Common myeloid progenitor, CD34-positive (primary cell): ENCODE data around the gene BYSL.

Experiments used
- CTCF ChIA-PET: fragments of 350-600 bp; sonication (Branson Sonifier 250); formaldehyde crosslinking; loops from one replicate; lab custom pipeline; 2021; ENCODE audit warnings: antibody characterized with exemption; lab: Charles Lee
- POLR2A ChIA-PET: fragments of 350-600 bp; sonication (Branson Sonifier 250); formaldehyde crosslinking; loops from one replicate; lab custom pipeline; 2021; ENCODE audit warnings: antibody characterized with exemption; lab: Charles Lee
- DNase-seq, 3 donors: peaks; one replicate each; pipeline versions ENCODE4 v3.0.0 to v3.0.0-alpha.2; 2013
- H3K27ac ChIP-seq, 2 experiments: 1 replicate in 1 of 2; 2 replicates in 1 of 2; pipeline ENCODE4 v1.7.0; 2013; ENCODE audit warnings: inconsistent platforms in 2 of 2, low read length in 2 of 2, mild to moderate bottlenecking in 2 of 2, low read depth in 1 of 2, moderate library complexity in 1 of 2; ENCODE audit not compliant: severe bottlenecking in 2 of 2, insufficient read depth in 1 of 2, poor library complexity in 1 of 2
- H3K27me3 ChIP-seq, 5 experiments: replicated peaks in 2 of 5; 1 replicate in 3 of 5; 2 replicates in 2 of 5; pipeline versions ENCODE4 v1.6.1 to v1.7.0; 2013; ENCODE audit warnings: low read length in 4 of 5, mild to moderate bottlenecking in 2 of 5, moderate library complexity in 2 of 5, inconsistent platforms in 1 of 5; ENCODE audit not compliant: insufficient read depth in 5 of 5, control insufficient read depth in 4 of 5
- H3K36me3 ChIP-seq, 4 experiments: 1 replicate in 2 of 4; 2 replicates in 2 of 4; pipeline versions ENCODE4 v1.6.1 to v1.7.0; 2013; ENCODE audit warnings: low read length in 3 of 4, control low read depth in 1 of 4, mild to moderate bottlenecking in 1 of 4; ENCODE audit not compliant: control insufficient read depth in 4 of 4, insufficient read depth in 4 of 4
- H3K4me1 ChIP-seq, 4 experiments: 1 replicate in 3 of 4; 2 replicates in 1 of 4; pipeline versions ENCODE4 v1.6.1 to v1.7.1; 2013; ENCODE audit warnings: low read length in 3 of 4, mild to moderate bottlenecking in 3 of 4, control low read depth in 1 of 4, inconsistent platforms in 1 of 4, moderate library complexity in 1 of 4; ENCODE audit not compliant: control insufficient read depth in 4 of 4, insufficient read depth in 4 of 4; ENCODE audit errors: control extremely low read depth in 1 of 4
- H3K4me3 ChIP-seq, 7 experiments: 1 replicate in 4 of 7; 2 replicates in 3 of 7; pipeline versions ENCODE4 v1.5.1 to v1.7.0; 2013; ENCODE audit warnings: mild to moderate bottlenecking in 7 of 7, low read length in 6 of 7, moderate library complexity in 6 of 7, inconsistent platforms in 2 of 7, low read depth in 2 of 7, control low read depth in 1 of 7; ENCODE audit not compliant: insufficient read depth in 4 of 7, control insufficient read depth in 1 of 7; ENCODE audit errors: extremely low read depth in 1 of 7
- H3K9me3 ChIP-seq, 5 experiments: 1 replicate in 4 of 5; 2 replicates in 1 of 5; pipeline versions ENCODE4 v1.6.1 to v1.7.1; 2013; ENCODE audit warnings: low read length in 4 of 5, mild to moderate bottlenecking in 2 of 5, inconsistent platforms in 1 of 5, low read depth in 1 of 5, moderate library complexity in 1 of 5; ENCODE audit not compliant: control insufficient read depth in 4 of 5, insufficient read depth in 2 of 5; ENCODE audit errors: control extremely low read depth in 1 of 5
- WGBS: methylation state at CpG from one replicate; pipeline ENCODE4 v1.1.5; 2013; ENCODE audit not compliant: insufficient coverage; 5-methylcytosine and 5-hydroxymethylcytosine counted together

Gene BYSL

GRCh38 chr6:41914343-41914742 is 7.0 kb upstream of the BYSL start:
- Histone ChIP-seq H3K9me3 (no peaks in the 10 kb centered on the region), H3K27ac (no peak overlapping the region), H3K4me3 (no peak overlapping the region), H3K36me3 (peaks cover 17 to 45% (median 30%) of the 10 kb centered on the region in 4 experiments), H3K27me3 (no peaks in the 10 kb centered on the region), H3K4me1 (peaks cover 0 to 6% (median under 1%) of the 10 kb centered on the region in 4 experiments)
- ChIA-PET CTCF (interaction anchor here (0.9 to 1.7 kb wide), 6 partner anchors 9 to 127 kb away, joined by 3 to 7 read pairs (median 3); partner anchors contain the start of gene TOMM6), POLR2A (interaction anchor here (0.7 kb wide), 1 partner anchor 86 kb away, joined by 3 read pairs; no protein-coding TSS in a partner anchor)
- DNase-seq, result no peak
- no CpG with 5 or more reads among the region's 2 CpGs for WGBS

- no peaks in the 10 kb centered on the region for H3K27me3 ChIP-seq
- no peaks in the 10 kb centered on the region for H3K9me3 ChIP-seq
- peaks cover 15 to 41% (median 28%) of the 10 kb centered on the region in 4 experiments for H3K36me3 ChIP-seq
- H3K27ac ChIP-seq, result no peak overlapping the region
- no CpG with 5 or more reads among the region's 4 CpGs for WGBS
- DNase-seq, result no peak
- peaks cover 0 to 12% (median 6%) of the 10 kb centered on the region in 4 experiments for H3K4me1 ChIP-seq
- ChIA-PET POLR2A (no interaction called here), CTCF (interaction anchor here (0.9 to 1.7 kb wide), 4 partner anchors 10 to 19 kb away, joined by 3 to 7 read pairs (median 3); no protein-coding TSS in a partner anchor)
- H3K4me3 ChIP-seq, result no peak overlapping the region
These were observed 6.3 kb upstream of the BYSL start for GRCh38 chr6:41914869-41915530.

GRCh38 chr6:41917528-41917927 is 3.8 kb upstream of the BYSL start:
- ChIA-PET CTCF (interaction anchor here (1.5 kb wide), 1 partner anchor 12 kb away, joined by 4 read pairs; no protein-coding TSS in a partner anchor), POLR2A (no interaction called here)
- no peak overlapping the region for H3K4me3 ChIP-seq
- no peak overlapping the region for H3K27ac ChIP-seq
- peaks cover 12 to 25% (median 18%) of the 10 kb centered on the region in 4 experiments for H3K4me1 ChIP-seq
- no peaks in the 10 kb centered on the region for H3K27me3 ChIP-seq
- H3K9me3 ChIP-seq, result no peaks in the 10 kb centered on the region
- 100% methylated on average over 1 of the region's 4 CpGs for WGBS
- peaks cover 15 to 35% (median 24%) of the 10 kb centered on the region in 4 experiments for H3K36me3 ChIP-seq
- DNase-seq, result no peak

- H3K4me1 ChIP-seq, result peaks cover 20 to 38% (median 27%) of the 10 kb centered on the region in 4 experiments
- H3K27me3 ChIP-seq, result no peaks in the 10 kb centered on the region
- peak overlapping the region; percentile 87 to 100 (median 99) for H3K4me3 ChIP-seq
- H3K36me3 ChIP-seq, result peaks cover 3 to 24% (median 10%) of the 10 kb centered on the region in 4 experiments
- CTCF ChIA-PET, result interaction anchor here (0.5 to 10.9 kb wide), 13 partner anchors 9 to 303 kb away, joined by 3 to 119 read pairs (median 4); partner anchors contain the start of genes CCND3, TAF8 and TOMM6
- WGBS, result 0% methylated on average over 16 of the region's 20 CpGs
- no peak for DNase-seq
- POLR2A ChIA-PET, result interaction anchor here (0.6 to 1.9 kb wide), 5 partner anchors 11 to 165 kb away, joined by 3 to 4 read pairs (median 3); partner anchors contain the start of gene TOMM6
- peak overlapping the region; percentile 96 to 97 for H3K27ac ChIP-seq
- no peaks in the 10 kb centered on the region for H3K9me3 ChIP-seq
These were observed 356 bp downstream of the BYSL start for GRCh38 chr6:41921712-41921998.

GRCh38 chr6:41922154-41922553 is 855 bp downstream of the BYSL start:
- ChIA-PET CTCF (interaction anchor here (1.0 to 10.9 kb wide), 7 partner anchors 8 to 135 kb away, joined by 3 to 119 read pairs (median 4); partner anchors contain the start of genes CCND3, TAF8, TOMM6 and USP49), POLR2A (interaction anchor here (0.6 to 1.9 kb wide), 4 partner anchors 11 to 166 kb away, joined by 3 to 4 read pairs (median 4); no protein-coding TSS in a partner anchor)
- no peak for DNase-seq

GRCh38 chr6:41927253-41927652 is 6.0 kb downstream of the BYSL start:
- Histone ChIP-seq H3K27me3 (no peaks in the 10 kb centered on the region), H3K36me3 (peaks cover 23 to 72% (median 53%) of the 10 kb centered on the region in 4 experiments), H3K4me3 (no peak overlapping the region), H3K9me3 (no peaks in the 10 kb centered on the region), H3K27ac (no peak overlapping the region), H3K4me1 (peaks cover 6 to 15% (median 14%) of the 10 kb centered on the region in 4 experiments)
- 92% methylated on average over 6 of the region's 6 CpGs for WGBS
- DNase-seq, result no peak
- POLR2A ChIA-PET, result no interaction called here
- CTCF ChIA-PET, result interaction anchor here (0.6 to 10.9 kb wide), 6 partner anchors 10 to 114 kb away, joined by 3 to 119 read pairs (median 3); partner anchors contain the start of gene CCND3

More at GRCh38 chr6:41922154-41922553, 855 bp downstream of the BYSL start:
- Histone ChIP-seq H3K36me3 (peaks cover 3 to 25% (median 9%) of the 10 kb centered on the region in 4 experiments), H3K4me3 (peak overlapping the region in 6 of 7 experiments; percentile 87 to 100 (median 99)), H3K27me3 (no peaks in the 10 kb centered on the region), H3K27ac (peak overlapping the region; percentile 96 to 97), H3K4me1 (peaks cover 20 to 38% (median 27%) of the 10 kb centered on the region in 4 experiments), H3K9me3 (no peaks in the 10 kb centered on the region)
- WGBS, result 21% methylated on average over 4 of the region's 7 CpGs
